GM21515 (cell line): ENCODE data around the gene MRLN.

ENCODE experiments used
- ATAC-seq: cut with Tn5 transposase; IDR thresholded peaks from one replicate; pipeline ENCODE4 v1.9.1; 2021; ENCODE audit not compliant: unreplicated experiment

MRLN gene

DNA sequence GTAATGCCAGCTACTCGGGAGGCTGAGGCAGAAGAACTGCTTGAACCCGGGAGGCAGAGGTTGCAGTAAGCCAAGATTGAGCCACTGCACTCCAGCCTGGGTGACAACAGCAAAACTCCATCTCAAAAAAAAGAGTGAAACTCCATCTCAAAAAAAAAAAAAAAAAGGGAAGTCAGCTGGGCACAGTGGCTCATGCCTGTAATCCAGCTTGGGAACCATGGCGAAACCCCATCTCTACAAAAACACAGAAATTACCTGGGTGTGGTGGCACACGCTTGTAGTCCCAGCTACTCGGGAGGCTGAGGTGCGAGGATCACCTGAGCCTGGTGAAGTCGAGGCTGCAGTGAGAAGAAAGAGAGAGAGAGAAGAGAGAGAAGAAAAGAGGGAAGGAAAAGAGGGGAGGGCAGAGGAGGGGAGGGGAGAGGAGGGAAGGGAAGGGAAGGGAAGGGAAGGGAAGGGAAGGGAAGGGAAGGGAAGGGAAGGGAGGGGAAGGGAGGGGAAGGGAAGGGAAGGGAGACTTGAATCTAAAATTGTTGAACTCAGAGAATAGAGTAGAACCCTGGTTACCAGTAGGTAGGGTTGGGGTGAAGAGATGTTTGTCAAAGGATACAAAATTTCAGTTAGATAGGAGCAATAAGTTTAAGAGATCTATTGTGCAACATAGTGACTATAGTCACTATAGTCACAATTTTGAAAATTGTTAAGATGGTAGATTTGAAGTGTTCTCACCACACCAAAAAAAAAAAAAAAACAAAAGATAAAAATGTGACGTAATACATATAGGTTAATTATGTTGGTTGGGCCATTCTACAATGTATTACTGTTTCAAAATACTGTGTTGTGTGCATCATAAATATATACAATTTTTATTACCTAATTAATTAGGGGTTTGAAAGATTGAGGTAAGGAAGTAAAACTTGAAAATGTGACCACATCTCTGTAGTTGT is 46.1 kb downstream of the MRLN start:
- no peak for ATAC-seq

- no peak for ATAC-seq
Observed at GRCh38 chr10:59705931-59706330, 47.3 kb downstream of the MRLN start.

DNA sequence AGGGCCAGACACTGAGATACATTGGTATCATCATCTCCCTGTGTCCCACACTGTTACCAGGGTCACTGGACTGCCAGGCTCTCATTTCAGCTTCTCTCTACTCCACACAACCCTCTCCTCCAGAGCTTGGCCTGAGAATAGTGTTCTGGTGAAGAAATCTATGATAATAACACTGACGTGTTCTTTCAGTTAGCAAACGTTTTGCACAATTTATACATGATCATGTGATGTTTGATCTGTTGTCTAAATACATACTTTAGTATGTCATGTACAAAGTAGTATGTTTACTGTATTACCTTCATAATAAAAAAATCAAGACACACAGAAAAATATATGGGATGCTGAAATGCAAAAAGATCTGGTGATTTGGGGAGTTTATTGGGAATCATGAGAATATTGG is 48.6 kb downstream of the MRLN start:
- ATAC-seq = no peak

DNA sequence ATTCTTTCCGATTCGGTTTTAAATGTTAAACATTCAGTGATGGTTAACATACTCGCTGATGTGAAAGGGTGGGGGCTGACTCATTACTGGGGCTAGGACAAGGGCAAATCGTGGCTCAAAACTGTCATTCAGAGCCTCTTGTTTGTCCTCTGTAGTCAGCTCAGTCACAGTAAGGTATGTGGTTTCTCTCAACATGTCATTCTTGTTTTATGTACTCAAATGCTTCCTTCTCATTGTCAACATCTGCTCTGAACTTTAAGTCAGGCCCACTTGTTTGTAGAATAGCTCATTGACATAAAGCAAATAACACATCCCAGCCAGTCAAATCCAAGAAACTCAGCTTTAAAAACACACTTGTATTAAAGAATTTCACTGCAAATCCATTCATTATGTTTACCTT is 50.9 kb downstream of the MRLN start:
- ATAC-seq = no peak

DNA sequence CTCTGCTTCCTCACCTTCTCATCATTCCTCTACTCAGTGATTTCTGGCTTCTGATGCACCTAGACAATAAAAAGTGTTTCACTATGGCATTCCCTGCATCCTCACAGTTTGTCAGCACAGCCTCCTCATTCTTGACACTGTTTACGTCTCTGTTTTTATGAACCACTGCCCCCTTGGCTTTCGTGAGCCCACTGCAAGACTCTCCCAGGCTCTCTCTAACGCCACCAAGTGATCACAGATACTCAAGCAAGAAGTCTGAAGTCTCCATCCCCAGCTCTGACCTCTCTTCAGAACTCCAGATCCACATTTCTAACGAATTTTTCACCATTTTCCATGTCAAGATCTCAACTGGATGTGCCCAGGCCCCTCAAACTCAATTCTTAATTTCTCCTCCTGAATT is 52.5 kb downstream of the MRLN start:
- ATAC-seq = no peak

DNA sequence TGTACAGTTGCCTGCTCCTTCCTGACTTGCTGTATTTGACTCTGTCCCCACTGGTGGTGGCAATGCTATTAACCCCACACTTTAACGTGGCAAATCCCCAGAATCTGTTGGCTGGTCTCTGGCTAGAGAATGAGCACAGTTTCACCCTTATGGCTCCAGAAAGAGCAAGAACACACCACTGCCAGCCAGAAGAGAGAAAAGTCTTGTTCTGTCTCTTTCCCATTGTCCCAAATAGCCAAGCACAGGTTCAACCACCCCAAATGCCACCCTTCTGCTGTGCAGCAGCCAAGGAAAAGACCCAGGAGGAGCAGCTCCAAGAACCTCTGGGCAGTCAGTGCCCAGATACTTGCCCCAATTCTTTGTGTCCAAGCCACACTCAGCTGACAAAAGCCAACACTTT is 54.9 kb downstream of the MRLN start:
- ATAC-seq = no peak

GRCh38 chr10:59695637-59696036 is 57.6 kb downstream of the MRLN start:
- no peak for ATAC-seq

GRCh38 chr10:59694936-59695335 is 58.3 kb downstream of the MRLN start:
- no peak for ATAC-seq

DNA sequence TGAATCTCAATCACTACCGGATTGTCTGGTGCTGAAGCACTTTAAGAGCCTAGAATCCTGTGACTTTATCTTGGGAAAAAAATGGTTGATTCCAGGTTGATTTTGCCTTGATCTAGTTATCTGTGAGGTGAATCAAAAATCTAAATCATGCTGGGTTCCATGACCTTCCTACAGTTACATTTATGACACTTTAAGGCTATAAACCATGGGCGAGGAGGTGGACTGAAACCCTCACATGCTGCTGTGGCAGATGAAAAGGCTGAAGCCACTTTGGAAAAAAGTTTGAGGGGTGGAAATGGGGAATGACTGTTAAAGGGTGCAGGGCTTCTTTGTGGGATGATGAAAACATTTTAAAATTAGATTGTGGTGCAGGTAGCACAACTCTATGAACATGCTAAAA is 61.1 kb downstream of the MRLN start:
- ATAC-seq = no peak

GRCh38 chr10:59688921-59689351 is 64.3 kb downstream of the MRLN start:
- no peak for ATAC-seq

GRCh38 chr10:59687657-59688056 is 65.6 kb downstream of the MRLN start:
- ATAC-seq = no peak
